B cell (primary cell): ENCODE results near the gene ENOX1. TPM values are rescaled to one million over a fixed set of nuclear protein-coding genes. Genes with fewer than 3 reads are reported as not detected.

Experiments
- ATAC-seq: fragments of 200-7000 bp; cut with Tn5 transposase; one replicate; pipeline ENCODE4 v1.10.0; 2021; ENCODE audit warnings: low read depth, mild to moderate bottlenecking, moderate number of reproducible peaks, moderate library complexity
- CTCF ChIA-PET: fragments of 350-600 bp; sonication (Branson Sonifier 250); formaldehyde crosslinking; loops from one replicate; lab custom pipeline; 2021; ENCODE audit warnings: antibody characterized with exemption, inconsistent platforms; lab: Charles Lee
- POLR2A ChIA-PET: fragments of 350-600 bp; sonication (Branson Sonifier 250); formaldehyde crosslinking; loops from one replicate; lab custom pipeline; 2021; ENCODE audit warnings: antibody characterized with exemption; lab: Charles Lee
- DNase-seq: peaks from one replicate; pipeline ENCODE4 v3.0.0; 2013
- H2AFZ ChIP-seq: 2 replicates; pipeline ENCODE4 v1.6.1; 2012; ENCODE audit warnings: mild to moderate bottlenecking, low read depth, low read length; ENCODE audit not compliant: insufficient read depth, poor library complexity, severe bottlenecking
- H3K27ac ChIP-seq, 2 donors: 1 replicate in 1 of 2; 2 replicates in 1 of 2; pipeline ENCODE4 v1.5.1; 2012 to 2013; ENCODE audit warnings: low read length in 2 of 2, mild to moderate bottlenecking in 2 of 2, moderate library complexity in 1 of 2
- H3K27me3 ChIP-seq, 4 experiments: fragments of 200-600 bp in 1 of 4; sonication (generic) in 1 of 4; replicated peaks in 1 of 4; 1 replicate in 2 of 4; 2 replicates in 2 of 4; pipeline versions ENCODE4 v1.6.1 to v1.7.0; 2013 to 2016; ENCODE audit warnings: low read length in 3 of 4, mild to moderate bottlenecking in 2 of 4, mixed read lengths in 1 of 4, moderate library complexity in 1 of 4; ENCODE audit not compliant: insufficient read depth in 4 of 4, control insufficient read depth in 3 of 4; ENCODE audit errors: control extremely low read depth in 1 of 4
- H3K36me3 ChIP-seq, 2 experiments: replicated peaks in 1 of 2; 1 replicate in 1 of 2; 2 replicates in 1 of 2; pipeline versions ENCODE4 v1.6.1 to v1.7.1; 2013; ENCODE audit warnings: low read length in 1 of 2; ENCODE audit not compliant: insufficient read depth in 2 of 2, control insufficient read depth in 1 of 2; ENCODE audit errors: control extremely low read depth in 1 of 2, extremely low read depth in 1 of 2
- H3K4me1 ChIP-seq, 2 donors: fragments of 200-600 bp in 1 of 2; sonication (generic) in 1 of 2; 1 replicate in 1 of 2; 2 replicates in 1 of 2; pipeline versions ENCODE4 v1.5.1 to v1.6.1; 2013 to 2017; ENCODE audit warnings: low read length in 2 of 2; ENCODE audit not compliant: control insufficient read depth in 2 of 2, insufficient read depth in 2 of 2
- H3K4me2 ChIP-seq: replicated peaks from 2 replicates; pipeline ENCODE3; 2012; ENCODE audit warnings: mild to moderate bottlenecking, low read depth, low read length; ENCODE audit not compliant: poor library complexity, severe bottlenecking
- H3K4me3 ChIP-seq, 5 experiments: fragments of 200-600 bp in 1 of 5; sonication (generic) in 1 of 5; 1 replicate in 3 of 5; 2 replicates in 2 of 5; pipeline versions ENCODE4 v1.5.1 to v1.7.0; 2011 to 2016; ENCODE audit warnings: low read length in 4 of 5, mild to moderate bottlenecking in 4 of 5, low read depth in 2 of 5, control low read depth in 1 of 5, moderate library complexity in 1 of 5; ENCODE audit not compliant: insufficient read depth in 1 of 5; ENCODE audit errors: control extremely low read depth in 1 of 5, extremely low read depth in 1 of 5
- H3K79me2 ChIP-seq: fragments of 200-600 bp; sonication (generic); one replicate; pipeline ENCODE4 v1.6.0; 2016; ENCODE audit warnings: low read length; ENCODE audit not compliant: control insufficient read depth, insufficient read depth
- H3K9ac ChIP-seq: fragments of 200-600 bp; sonication (generic); 2 replicates; pipeline ENCODE4 v1.6.1; 2017; ENCODE audit warnings: mild to moderate bottlenecking, low read length, moderate library complexity
- H3K9me3 ChIP-seq, 3 donors: one replicate each; pipeline versions ENCODE4 v1.6.1 to v1.7.1; 2013; ENCODE audit warnings: low read length in 2 of 3; ENCODE audit not compliant: control insufficient read depth in 2 of 3, insufficient read depth in 1 of 3; ENCODE audit errors: control extremely low read depth in 1 of 3
- H4K20me1 ChIP-seq: 2 replicates; pipeline ENCODE4 v1.6.0; 2012; ENCODE audit warnings: mild to moderate bottlenecking, low read length; ENCODE audit not compliant: insufficient read depth, control insufficient read depth, poor library complexity, severe bottlenecking
- H3K27ac Mint-ChIP-seq: one replicate; pipeline ENCODE4 v1.8.0; 2021; ENCODE audit warnings: mixed read lengths
- H3K27me3 Mint-ChIP-seq: one replicate; pipeline ENCODE4 v1.8.0; 2021; ENCODE audit warnings: mixed read lengths
- H3K4me1 Mint-ChIP-seq: one replicate; pipeline ENCODE4 v1.8.0; 2021; ENCODE audit warnings: mixed read lengths
- H3K4me3 Mint-ChIP-seq: one replicate; pipeline ENCODE4 v1.8.0; 2021; ENCODE audit warnings: mixed read lengths
- H3K9me3 Mint-ChIP-seq: one replicate; pipeline ENCODE4 v1.8.0; 2022; ENCODE audit warnings: mixed read lengths; ENCODE audit not compliant: insufficient read depth
- EZH2 ChIP-seq: IDR thresholded peaks from 2 replicates; pipeline ENCODE4 v1.6.1; 2012; ENCODE audit warnings: borderline replicate concordance, low read depth, mild to moderate bottlenecking, moderate library complexity, low read length; ENCODE audit not compliant: insufficient read depth, poor library complexity, severe bottlenecking
- WGBS: methylation state at CpG from one replicate; pipeline ENCODE4 v1.1.5; 2013; ENCODE audit warnings: missing lambda C conversion rate; ENCODE audit not compliant: insufficient coverage; 5-methylcytosine and 5-hydroxymethylcytosine counted together
- intact Hi-C: fragments of 100-400 bp; cut with micrococcal nuclease; formaldehyde crosslinking; loops from one replicate; pipeline ENCODE4 v1.10.0; 2022
- polyA plus RNA-seq: library from polyadenylated mRNA; depleted of rRNA; stranded (reverse); fragments of >200 nt; gene quantifications from 2 replicates; pipeline ENCODE4 v1.2.3, GENCODE V29; 2012
- total RNA-seq, 2 donors: library from RNA; stranded (reverse); fragments of 120-200 nt in 1 of 2; gene quantifications; 1 replicate in 1 of 2; 2 replicates in 1 of 2; pipeline versions ENCODE4 v1.2.3 to v1.2.4, GENCODE V29; 2013 to 2022
- TF ChIP-seq, protein P1 (sequence below): fragments of 200-600 bp; IDR thresholded peaks from one replicate; pipeline ENCODE4 v1.8.0; 2022; ENCODE audit warnings: antibody characterized with exemption, mild to moderate bottlenecking

ENOX1 gene
- total and polyA plus RNA-seq, 2 donors (not counting 1 experiment from before 2014, with no cell fraction given): not detected

DNA sequence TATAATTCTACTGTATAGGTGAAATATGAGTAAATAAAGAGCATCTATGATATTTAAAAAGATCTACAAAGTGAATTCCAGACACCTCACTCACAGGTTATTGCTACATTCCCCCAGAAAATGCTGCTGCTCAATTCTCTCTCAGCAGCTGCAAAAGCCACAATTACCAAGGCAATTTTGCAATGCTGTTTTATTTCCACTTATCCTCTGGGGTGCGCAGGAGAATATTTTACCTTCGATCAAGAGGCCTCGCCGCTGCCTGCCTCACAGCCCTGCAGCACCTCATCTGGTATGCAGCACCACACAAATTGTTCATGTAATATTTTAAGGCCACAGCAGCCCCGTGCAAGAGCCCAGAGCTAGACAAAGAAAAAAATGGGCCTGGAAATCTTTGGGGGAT lies 430.2 kb downstream of the ENOX1 start:
- Histone ChIP-seq H4K20me1 (no peaks in the 10 kb centered on the region), H3K9me3 (no peaks in the 10 kb centered on the region), H3K4me1 (peaks cover 0 to 10% of the 10 kb centered on the region in 2 donors), H3K27ac (no peak overlapping the region), H3K79me2 (no peaks in the 10 kb centered on the region), H3K27me3 (no peaks in the 10 kb centered on the region), H3K4me2 (no peak overlapping the region), H3K9ac (no peak overlapping the region), H3K4me3 (no peak overlapping the region), H2AFZ (no peak overlapping the region), H3K36me3 (no peaks in the 10 kb centered on the region)
- Mint-ChIP-seq H3K4me1 (peaks cover 5% of the 10 kb centered on the region), H3K4me3 (no peak overlapping the region), H3K9me3 (no peaks in the 10 kb centered on the region), H3K27ac (no peak overlapping the region), H3K27me3 (no peaks in the 10 kb centered on the region)
- no peak for ATAC-seq
- ChIA-PET POLR2A (no interaction called here), CTCF (no interaction called here)
- intact Hi-C loops: no loop called here
- TF ChIP-seq, protein P1, sequence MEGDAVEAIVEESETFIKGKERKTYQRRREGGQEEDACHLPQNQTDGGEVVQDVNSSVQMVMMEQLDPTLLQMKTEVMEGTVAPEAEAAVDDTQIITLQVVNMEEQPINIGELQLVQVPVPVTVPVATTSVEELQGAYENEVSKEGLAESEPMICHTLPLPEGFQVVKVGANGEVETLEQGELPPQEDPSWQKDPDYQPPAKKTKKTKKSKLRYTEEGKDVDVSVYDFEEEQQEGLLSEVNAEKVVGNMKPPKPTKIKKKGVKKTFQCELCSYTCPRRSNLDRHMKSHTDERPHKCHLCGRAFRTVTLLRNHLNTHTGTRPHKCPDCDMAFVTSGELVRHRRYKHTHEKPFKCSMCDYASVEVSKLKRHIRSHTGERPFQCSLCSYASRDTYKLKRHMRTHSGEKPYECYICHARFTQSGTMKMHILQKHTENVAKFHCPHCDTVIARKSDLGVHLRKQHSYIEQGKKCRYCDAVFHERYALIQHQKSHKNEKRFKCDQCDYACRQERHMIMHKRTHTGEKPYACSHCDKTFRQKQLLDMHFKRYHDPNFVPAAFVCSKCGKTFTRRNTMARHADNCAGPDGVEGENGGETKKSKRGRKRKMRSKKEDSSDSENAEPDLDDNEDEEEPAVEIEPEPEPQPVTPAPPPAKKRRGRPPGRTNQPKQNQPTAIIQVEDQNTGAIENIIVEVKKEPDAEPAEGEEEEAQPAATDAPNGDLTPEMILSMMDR: no peak
- no peak for TF ChIP-seq EZH2
- no peak for DNase-seq
- WGBS: no CpG with 5 or more reads among the region's 5 CpGs

DNA sequence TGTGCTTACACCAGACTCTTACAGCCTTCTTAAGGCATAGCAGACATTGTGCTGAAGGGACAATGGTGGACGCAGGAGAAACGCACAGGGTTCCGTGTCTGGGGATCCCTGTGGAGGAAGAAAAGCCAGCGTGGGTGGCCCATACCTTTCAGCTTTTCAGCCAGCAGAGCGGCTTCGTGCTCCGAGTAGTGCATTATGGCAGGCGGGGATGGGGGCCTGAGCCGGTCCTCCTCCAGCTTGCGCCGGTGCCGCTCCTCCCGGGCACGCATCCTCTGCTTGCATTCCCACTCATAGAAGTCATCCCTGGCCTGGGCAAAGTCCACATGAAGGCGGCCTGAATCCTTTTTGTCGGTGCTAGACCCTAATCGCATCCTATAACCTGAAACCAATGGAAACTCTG lies 431.0 kb downstream of the ENOX1 start:
- H3K79me2 ChIP-seq: no peaks in the 10 kb centered on the region
- no peak overlapping the region for H3K27ac ChIP-seq
- H3K4me3 Mint-ChIP-seq: no peak overlapping the region
- TF ChIP-seq EZH2: no peak
- TF ChIP-seq, protein P1: no peak
- H3K9me3 Mint-ChIP-seq: no peaks in the 10 kb centered on the region
- no peak for ATAC-seq
- H2AFZ ChIP-seq: no peak overlapping the region
- peaks cover 0 to 10% of the 10 kb centered on the region in 2 donors for H3K4me1 ChIP-seq
- no peak overlapping the region for H3K4me2 ChIP-seq
- no peak overlapping the region for H3K27ac Mint-ChIP-seq
- POLR2A ChIA-PET: no interaction called here
- intact Hi-C loops: no loop called here
- H4K20me1 ChIP-seq: no peaks in the 10 kb centered on the region
- no peak for DNase-seq
- H3K9ac ChIP-seq: no peak overlapping the region
- H3K4me1 Mint-ChIP-seq: peaks cover 5% of the 10 kb centered on the region
- no peak overlapping the region for H3K4me3 ChIP-seq
- H3K9me3 ChIP-seq: no peaks in the 10 kb centered on the region
- no peaks in the 10 kb centered on the region for H3K27me3 ChIP-seq
- 97% methylated on average over 17 of the region's 17 CpGs for WGBS
- H3K27me3 Mint-ChIP-seq: peaks cover 3% of the 10 kb centered on the region
- no peaks in the 10 kb centered on the region for H3K36me3 ChIP-seq
- CTCF ChIA-PET: no interaction called here
